IMR-90 (cell line): ENCODE measurements around the gene PBX3. TPM values are rescaled to one million over a fixed set of nuclear protein-coding genes. Genes with fewer than 3 reads are reported as not detected.

Experiments used
- ATAC-seq: fragments of 200-7000 bp; cut with Tn5 transposase; 2 replicates; pipeline ENCODE4 v1.9.1; 2020; ENCODE audit warnings: low read depth, mild to moderate bottlenecking, moderate library complexity
- BruUV-seq: library from RNA; stranded (reverse); fragments of 400-500 nt; replicated peaks from 2 replicates; lab custom pipeline; 2021; lab: Mats Ljungman, UMichigan
- CTCF ChIA-PET: fragments of 300-600 bp; formaldehyde crosslinking; extraction: SDS; loops from one replicate; lab custom pipeline; 2021; ENCODE audit warnings: antibody characterized with exemption; lab: Yijun Ruan, JAX
- POLR2A ChIA-PET: fragments of 300-600 bp; sonication (Branson Sonifier 250); formaldehyde crosslinking; loops from one replicate; lab custom pipeline; 2022; ENCODE audit warnings: antibody characterized with exemption; ENCODE audit not compliant: unreplicated experiment; lab: Charles Lee
- DNase-seq: peaks from one replicate; pipeline ENCODE4 v3.0.0; 2013
- H2AFZ ChIP-seq: replicated peaks from 2 replicates; pipeline ENCODE3; 2013; ENCODE audit warnings: low read length, mild to moderate bottlenecking; ENCODE audit not compliant: poor library complexity
- H2AK5ac ChIP-seq: 2 replicates; pipeline ENCODE4 v1.6.1; 2013; ENCODE audit warnings: low read depth, low read length, inconsistent platforms
- H2AK9ac ChIP-seq: replicated peaks from 2 replicates; pipeline ENCODE3; 2013; ENCODE audit warnings: mild to moderate bottlenecking, low read depth, low read length, moderate library complexity; ENCODE audit not compliant: poor library complexity
- H2BK120ac ChIP-seq: 2 replicates; pipeline ENCODE4 v1.6.1; 2013; ENCODE audit warnings: low read depth, low read length, inconsistent platforms
- H2BK15ac ChIP-seq: 3 replicates; pipeline ENCODE4 v1.6.1; 2013; ENCODE audit warnings: low read depth, low read length, inconsistent platforms
- H2BK20ac ChIP-seq: 2 replicates; pipeline ENCODE4 v1.6.1; 2013; ENCODE audit warnings: low read depth, mild to moderate bottlenecking, inconsistent platforms, low read length, moderate library complexity
- H2BK5ac ChIP-seq: 2 replicates; pipeline ENCODE4 v1.6.1; 2013; ENCODE audit warnings: mild to moderate bottlenecking, low read depth, low read length, inconsistent platforms; ENCODE audit not compliant: poor library complexity, severe bottlenecking
- H3K14ac ChIP-seq: replicated peaks from 2 replicates; pipeline ENCODE4 v1.6.1; 2013; ENCODE audit warnings: low read depth, low read length, inconsistent platforms
- H3K18ac ChIP-seq: 2 replicates; pipeline ENCODE4 v1.6.1; 2013; ENCODE audit warnings: low read depth, low read length, control low read depth
- H3K23ac ChIP-seq: 2 replicates; pipeline ENCODE4 v1.6.1; 2013; ENCODE audit warnings: low read depth, low read length, inconsistent platforms
- H3K27ac ChIP-seq: 2 replicates; pipeline ENCODE4 v1.5.1; 2013; ENCODE audit warnings: mild to moderate bottlenecking, control low read depth, low read length; ENCODE audit not compliant: insufficient read depth
- H3K27me3 ChIP-seq: 2 replicates; pipeline ENCODE4 v1.6.1; 2013; ENCODE audit warnings: low read length; ENCODE audit not compliant: control insufficient read depth, insufficient read depth
- H3K36me3 ChIP-seq: 2 replicates; pipeline ENCODE4 v1.6.1; 2013; ENCODE audit warnings: low read length, mixed read lengths; ENCODE audit not compliant: control insufficient read depth, insufficient read depth
- H3K4ac ChIP-seq: 2 replicates; pipeline ENCODE4 v1.6.1; 2013; ENCODE audit warnings: low read depth, low read length, inconsistent platforms
- H3K4me1 ChIP-seq: 2 replicates; pipeline ENCODE4 v1.6.1; 2013; ENCODE audit warnings: low read length, mixed read lengths; ENCODE audit not compliant: control insufficient read depth, insufficient read depth
- H3K4me2 ChIP-seq: 2 replicates; pipeline ENCODE4 v1.6.1; 2013; ENCODE audit warnings: low read depth, mild to moderate bottlenecking, control low read depth, low read length, moderate library complexity
- H3K4me3 ChIP-seq: 2 replicates; pipeline ENCODE4 v1.5.1; 2013; ENCODE audit warnings: low read depth, mild to moderate bottlenecking, control low read depth, low read length, moderate library complexity; ENCODE audit not compliant: insufficient read depth
- H3K56ac ChIP-seq: 2 replicates; pipeline ENCODE4 v1.6.1; 2013; ENCODE audit warnings: low read length, inconsistent platforms; ENCODE audit not compliant: insufficient read depth; ENCODE audit errors: extremely low read depth
- H3K79me1 ChIP-seq, 2 experiments: 2 replicates each; pipeline ENCODE4 v1.6.1; 2013; ENCODE audit warnings: low read length in 2 of 2, inconsistent platforms in 1 of 2, low read depth in 1 of 2
- H3K9ac ChIP-seq: 2 replicates; pipeline ENCODE4 v1.6.1; 2013; ENCODE audit warnings: low read depth, low read length, control low read depth
- H3K9me1 ChIP-seq: 2 replicates; pipeline ENCODE4 v1.6.1; 2013; ENCODE audit warnings: low read length, inconsistent platforms; ENCODE audit not compliant: insufficient read depth
- H3K9me3 ChIP-seq: 2 replicates; pipeline ENCODE4 v1.6.1; 2013; ENCODE audit warnings: low read length; ENCODE audit not compliant: control insufficient read depth, insufficient read depth
- H4K20me1 ChIP-seq: 2 replicates; pipeline ENCODE4 v1.6.1; 2013; ENCODE audit warnings: low read length, inconsistent platforms; ENCODE audit not compliant: insufficient read depth
- H4K5ac ChIP-seq: 2 replicates; pipeline ENCODE4 v1.6.1; 2013; ENCODE audit warnings: mild to moderate bottlenecking, low read depth, low read length, control low read depth
- H4K8ac ChIP-seq, 2 experiments: 2 replicates each; pipeline ENCODE4 v1.6.1; 2013; ENCODE audit warnings: low read depth in 2 of 2, low read length in 2 of 2, control low read depth in 1 of 2, inconsistent platforms in 1 of 2
- H4K91ac ChIP-seq: 2 replicates; pipeline ENCODE4 v1.6.1; 2013; ENCODE audit warnings: low read depth, low read length, inconsistent platforms; ENCODE audit not compliant: insufficient read depth
- BHLHE40 ChIP-seq: fragments of 150-350 bp; IDR thresholded peaks from 2 replicates; pipeline ENCODE4 v1.6.1; 2016; ENCODE audit warnings: mild to moderate bottlenecking, low read depth, low read length
- CEBPB ChIP-seq: IDR thresholded peaks from 2 replicates; pipeline ENCODE4 v1.6.1; 2012; ENCODE audit warnings: low read depth, low read length, improper control_type of control experiment
- FOS ChIP-seq: fragments of 150-350 bp; IDR thresholded peaks from 2 replicates; pipeline ENCODE4 v1.6.1; 2016; ENCODE audit warnings: low read depth, low read length
- MAZ ChIP-seq: IDR thresholded peaks from 2 replicates; pipeline ENCODE4 v1.6.1; 2012; ENCODE audit warnings: low read depth, mild to moderate bottlenecking, low read length, improper control_type of control experiment, moderate library complexity, borderline replicate concordance
- POLR2A ChIP-seq: IDR thresholded peaks from 2 replicates; pipeline ENCODE4 v1.6.1; 2012; ENCODE audit warnings: mild to moderate bottlenecking, low read depth, low read length
- RAD21 ChIP-seq: IDR thresholded peaks from 2 replicates; pipeline ENCODE4 v1.6.1; 2012; ENCODE audit warnings: low read length, improper control_type of control experiment
- RFX5 ChIP-seq: IDR thresholded peaks from 2 replicates; pipeline ENCODE4 v1.8.0; 2012; ENCODE audit warnings: low read depth, mild to moderate bottlenecking, low read length, moderate library complexity
- SMC3 ChIP-seq: fragments of 150-350 bp; IDR thresholded peaks from 2 replicates; pipeline ENCODE4 v1.6.1; 2016; ENCODE audit warnings: low read depth, mild to moderate bottlenecking, antibody characterized with exemption, low read length, moderate library complexity
- WGBS, 2 experiments: methylation state at CpG; one replicate each; pipeline versions ENCODE4 v1.1.5 to v1.1.7; 2013; ENCODE audit warnings: missing lambda C conversion rate in 2 of 2; ENCODE audit not compliant: insufficient read length in 1 of 2; ENCODE audit errors: extremely low coverage in 2 of 2; 5-methylcytosine and 5-hydroxymethylcytosine counted together
- dilution Hi-C: fragments of 300-500 bp; cut with HindIII; formaldehyde crosslinking; loops from one replicate; pipeline ENCODE4 v1.14.3; 2018; ENCODE audit warnings: low sequenced_read_pairs; ENCODE audit not compliant: unreplicated experiment
- in situ Hi-C: fragments of 300-500 bp; cut with MboI; formaldehyde crosslinking; loops from 3 replicates; pipeline ENCODE4 v1.14.3; 2019; ENCODE audit warnings: low sequenced_read_pairs, inconsistent platforms, mixed read lengths
- intact Hi-C: fragments of 100-400 bp; cut with micrococcal nuclease; formaldehyde crosslinking; loops from 2 replicates; pipeline ENCODE4 v1.10.0; 2022
- polyA plus RNA-seq, 3 experiments: library from polyadenylated mRNA; depleted of rRNA; stranded (reverse); fragments of >200 nt; gene quantifications; 2 replicates each; pipeline ENCODE4 v1.2.3, GENCODE V29; 2012; ENCODE audit warnings: low replicate concordance in 1 of 3
- total RNA-seq: library from RNA; depleted of rRNA; stranded (reverse); fragments of >200 nt; gene quantifications from 2 replicates; pipeline ENCODE4 v1.2.3, GENCODE V29; 2012
- TF ChIP-seq, protein P1 (sequence below): fragments of 150-350 bp; IDR thresholded peaks from 2 replicates; pipeline ENCODE4 v1.6.1; 2017; ENCODE audit warnings: mild to moderate bottlenecking, antibody characterized with exemption, low read length, low read depth
- TF ChIP-seq, protein P2 (sequence below): conservative IDR thresholded peaks from 2 replicates; pipeline ENCODE4 v1.5.1; 2012; ENCODE audit warnings: mild to moderate bottlenecking, low read depth, low read length, improper control_type of control experiment
- TF ChIP-seq, protein P3 (sequence below): fragments of 150-350 bp; IDR thresholded peaks from 2 replicates; pipeline ENCODE4 v1.6.1; 2016; ENCODE audit warnings: low read depth, mild to moderate bottlenecking, low read length, moderate library complexity, borderline replicate concordance

PBX3 gene
- total and polyA plus RNA-seq, 2 of the 4 experiments (the other 2 are of a cell fraction) = 12.0 to 15.6 TPM

DNA sequence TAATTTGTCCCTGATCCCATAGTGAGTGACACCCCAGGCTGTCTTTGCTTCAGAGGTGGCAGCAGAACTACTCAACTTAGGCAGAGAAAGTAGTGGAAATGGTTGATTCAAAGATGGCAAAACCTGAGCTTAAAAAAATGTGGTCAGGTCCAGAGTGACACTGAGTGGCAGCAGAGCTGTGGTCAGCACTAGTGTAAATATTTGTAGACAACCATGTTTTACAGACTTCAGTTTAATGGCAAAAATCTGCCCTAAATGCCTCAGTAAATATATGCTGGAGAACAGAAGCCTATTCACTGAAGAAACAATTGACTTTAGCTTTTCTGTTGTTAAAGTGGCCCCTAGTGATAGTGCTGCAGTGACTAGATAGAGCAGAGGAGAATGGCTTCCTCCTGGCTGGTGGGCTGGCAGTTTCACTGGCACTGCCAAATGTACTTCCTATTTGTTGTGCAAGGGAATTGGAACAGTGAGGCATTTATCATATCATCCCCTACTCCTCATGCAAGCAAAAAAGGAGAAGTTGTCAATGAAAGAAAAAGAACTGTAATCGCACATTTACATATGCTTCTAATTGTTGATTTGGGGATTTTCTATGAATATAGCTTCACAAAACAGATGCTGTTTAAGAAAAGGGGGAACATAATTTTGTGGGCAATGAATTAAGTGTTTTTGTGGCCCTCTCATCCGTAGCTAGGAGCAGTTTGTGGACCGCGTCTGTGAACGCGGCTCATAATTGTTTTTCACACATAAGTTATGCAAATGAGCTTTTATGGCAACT lies 12.0 kb downstream of the PBX3 start:
- ATAC-seq (peak; percentile 54), DNase-seq (no peak)
- Histone ChIP-seq H4K20me1 (peaks cover 3% of the 10 kb centered on the region), H3K79me1 (peaks cover 20 to 32% of the 10 kb centered on the region in 2 experiments), H3K27me3 (no peaks in the 10 kb centered on the region), H3K27ac (no peak overlapping the region), H2BK120ac (no peak overlapping the region), H3K14ac (no peak overlapping the region), H3K4me1 (peaks cover 10% of the 10 kb centered on the region), H3K23ac (no peak overlapping the region), H2AFZ (no peak overlapping the region), H3K9me1 (peaks cover 4% of the 10 kb centered on the region), H4K91ac (no peak overlapping the region), H2BK5ac (no peak overlapping the region), H2AK9ac (no peak overlapping the region), H2BK15ac (no peak overlapping the region), H2AK5ac (no peak overlapping the region), H4K8ac (no peak overlapping the region), H3K9me3 (no peaks in the 10 kb centered on the region), H2BK20ac (no peak overlapping the region), H3K4me2 (peak overlapping the region; percentile 96; the same call in 1 of the 2 replicates), H3K4me3 (no peak overlapping the region), H3K9ac (no peak overlapping the region), H3K4ac (no peak overlapping the region), H3K18ac (no peak overlapping the region; the same call in 1 of the 2 replicates), H3K56ac (no peak overlapping the region), H4K5ac (no peak overlapping the region), H3K36me3 (peaks cover 2% of the 10 kb centered on the region; the same call in 1 of the 2 replicates)
- BruUV-seq = no TSS peak
- dilution Hi-C loops = no loop called here
- in situ Hi-C loops = no loop called here
- WGBS, 2 experiments = no CpG with 5 or more reads among the region's 6 CpGs
- CTCF ChIA-PET = interaction anchor here (1.1 kb wide), 1 partner anchor 8 kb away, joined by 3 read pairs; no protein-coding TSS in a partner anchor
- intact Hi-C loops = loop anchor here (5.0 kb wide), 1 partner anchor 83 kb away; no protein-coding TSS in a partner anchor
- POLR2A ChIA-PET = no interaction called here
- TF ChIP-seq CEBPB (no peak), POLR2A (no peak), FOS (no peak), RFX5 (no peak), RAD21 (no peak), SMC3 (no peak), BHLHE40 (no peak), MAZ (no peak)
- TF ChIP-seq, protein P1, sequence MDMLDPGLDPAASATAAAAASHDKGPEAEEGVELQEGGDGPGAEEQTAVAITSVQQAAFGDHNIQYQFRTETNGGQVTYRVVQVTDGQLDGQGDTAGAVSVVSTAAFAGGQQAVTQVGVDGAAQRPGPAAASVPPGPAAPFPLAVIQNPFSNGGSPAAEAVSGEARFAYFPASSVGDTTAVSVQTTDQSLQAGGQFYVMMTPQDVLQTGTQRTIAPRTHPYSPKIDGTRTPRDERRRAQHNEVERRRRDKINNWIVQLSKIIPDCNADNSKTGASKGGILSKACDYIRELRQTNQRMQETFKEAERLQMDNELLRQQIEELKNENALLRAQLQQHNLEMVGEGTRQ = no peak
- TF ChIP-seq, protein P2, sequence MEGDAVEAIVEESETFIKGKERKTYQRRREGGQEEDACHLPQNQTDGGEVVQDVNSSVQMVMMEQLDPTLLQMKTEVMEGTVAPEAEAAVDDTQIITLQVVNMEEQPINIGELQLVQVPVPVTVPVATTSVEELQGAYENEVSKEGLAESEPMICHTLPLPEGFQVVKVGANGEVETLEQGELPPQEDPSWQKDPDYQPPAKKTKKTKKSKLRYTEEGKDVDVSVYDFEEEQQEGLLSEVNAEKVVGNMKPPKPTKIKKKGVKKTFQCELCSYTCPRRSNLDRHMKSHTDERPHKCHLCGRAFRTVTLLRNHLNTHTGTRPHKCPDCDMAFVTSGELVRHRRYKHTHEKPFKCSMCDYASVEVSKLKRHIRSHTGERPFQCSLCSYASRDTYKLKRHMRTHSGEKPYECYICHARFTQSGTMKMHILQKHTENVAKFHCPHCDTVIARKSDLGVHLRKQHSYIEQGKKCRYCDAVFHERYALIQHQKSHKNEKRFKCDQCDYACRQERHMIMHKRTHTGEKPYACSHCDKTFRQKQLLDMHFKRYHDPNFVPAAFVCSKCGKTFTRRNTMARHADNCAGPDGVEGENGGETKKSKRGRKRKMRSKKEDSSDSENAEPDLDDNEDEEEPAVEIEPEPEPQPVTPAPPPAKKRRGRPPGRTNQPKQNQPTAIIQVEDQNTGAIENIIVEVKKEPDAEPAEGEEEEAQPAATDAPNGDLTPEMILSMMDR = no peak
- TF ChIP-seq, protein P3, sequence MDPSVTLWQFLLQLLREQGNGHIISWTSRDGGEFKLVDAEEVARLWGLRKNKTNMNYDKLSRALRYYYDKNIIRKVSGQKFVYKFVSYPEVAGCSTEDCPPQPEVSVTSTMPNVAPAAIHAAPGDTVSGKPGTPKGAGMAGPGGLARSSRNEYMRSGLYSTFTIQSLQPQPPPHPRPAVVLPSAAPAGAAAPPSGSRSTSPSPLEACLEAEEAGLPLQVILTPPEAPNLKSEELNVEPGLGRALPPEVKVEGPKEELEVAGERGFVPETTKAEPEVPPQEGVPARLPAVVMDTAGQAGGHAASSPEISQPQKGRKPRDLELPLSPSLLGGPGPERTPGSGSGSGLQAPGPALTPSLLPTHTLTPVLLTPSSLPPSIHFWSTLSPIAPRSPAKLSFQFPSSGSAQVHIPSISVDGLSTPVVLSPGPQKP = no peak
